Gastroesophageal sphincter (tissue), 3 donors: ENCODE measurements around the gene FRMD5.

Experiments
- CTCF ChIP-seq, 4 experiments: fragments of 200-600 bp in 2 of 4; fragments of 450-650 bp in 2 of 4; sonication (generic) in 1 of 4; IDR thresholded peaks; one replicate each; pipeline ENCODE4 v1.5.1; 2017 to 2019; ENCODE audit warnings: antibody characterized with exemption in 4 of 4, mild to moderate bottlenecking in 2 of 4, moderate library complexity in 2 of 4
- POLR2AphosphoS5 ChIP-seq: sonication (generic); formaldehyde crosslinking; IDR thresholded peaks from one replicate; pipeline ENCODE4 v1.6.1; 2017; ENCODE audit warnings: antibody characterized with exemption

DNA sequence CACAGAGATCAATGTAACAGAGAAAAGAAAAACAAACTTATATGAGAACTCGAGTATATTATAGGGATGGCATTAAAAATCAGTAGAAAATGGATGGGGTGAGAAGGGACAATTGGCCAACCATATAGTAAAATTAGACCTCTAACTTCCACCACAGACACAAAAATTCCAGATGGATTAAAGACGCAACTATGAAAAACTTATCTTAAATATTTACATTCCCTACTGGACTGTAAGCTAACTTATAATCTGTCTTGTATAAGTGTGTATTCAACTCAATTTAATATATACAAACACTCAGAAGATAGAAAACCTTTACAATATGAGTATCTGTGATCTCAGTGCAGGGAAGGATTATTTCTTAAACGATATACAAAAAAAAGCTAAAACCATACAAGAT lies 373.6 kb downstream of the FRMD5 start:
- no peak for TF ChIP-seq CTCF (IDR thresholded peaks at IDR 0.05)
- TF ChIP-seq POLR2AphosphoS5: no peak
